Activated T-cell treated with anti-CD3 and anti-CD28 coated beads, Interleukin-2, amount 50 U/mL, for 1 hour (primary cell): Measurements from ENCODE around the gene AAGAB.
"Not testable (repeated sequence)": the region's sequence is repeated elsewhere in the genome, so short reads cannot be mapped to it uniquely, and the experiment has no call there.

Experiments used
- DNase-seq: peaks from one replicate; pipeline ENCODE4 v3.0.0-alpha.2; 2020

The AAGAB gene

GRCh38 chr15:67254238-67255175 is at the start of gene AAGAB, which contains the start of gene IQCH:
AAGAB (minus strand) TSS chr15:67254661; CDS start chr15:67254631, 30 bp downstream.
IQCH (plus strand) TSS chr15:67254786; CDS start chr15:67254897, 111 bp downstream.
- DNase-seq = peak; percentile 97

- DNase-seq = no peak
Measured at GRCh38 chr15:67303490-67304363, 49.3 kb upstream of the AAGAB start.

GRCh38 chr15:67300266-67301025 is 46.0 kb upstream of the AAGAB start:
- no peak for DNase-seq

- DNase-seq = no peak
Measured at GRCh38 chr15:67296684-67297083, 42.2 kb upstream of the AAGAB start.

GRCh38 chr15:67296188-67296587 is 41.7 kb upstream of the AAGAB start:
- DNase-seq = no peak

- no peak for DNase-seq
Measured at GRCh38 chr15:67290319-67290718, 35.9 kb upstream of the AAGAB start.

- not testable (repeated sequence) for DNase-seq
Measured at GRCh38 chr15:67286400-67286799, 31.9 kb upstream of the AAGAB start.

- not testable (repeated sequence) for DNase-seq
Measured at GRCh38 chr15:67285625-67286024, 31.2 kb upstream of the AAGAB start.

GRCh38 chr15:67281714-67282113 is 27.3 kb upstream of the AAGAB start:
- no peak for DNase-seq

GRCh38 chr15:67280217-67280616 is 25.8 kb upstream of the AAGAB start:
- DNase-seq = no peak

- DNase-seq = no peak
Measured at GRCh38 chr15:67276666-67277065, 22.2 kb upstream of the AAGAB start.

- DNase-seq = no peak
Measured at GRCh38 chr15:67274236-67274635, 19.8 kb upstream of the AAGAB start.

GRCh38 chr15:67267951-67268941 is 13.8 kb upstream of the AAGAB start:
- DNase-seq = no peak

- DNase-seq = no peak
Measured at GRCh38 chr15:67267440-67267839, 13.0 kb upstream of the AAGAB start.

GRCh38 chr15:67266870-67267269 is 12.4 kb upstream of the AAGAB start:
- DNase-seq = no peak

GRCh38 chr15:67259806-67260205 is 5.3 kb upstream of the AAGAB start:
- no peak for DNase-seq

GRCh38 chr15:67259379-67259778 is 4.9 kb upstream of the AAGAB start:
- no peak for DNase-seq

- not testable (repeated sequence) for DNase-seq
Measured at GRCh38 chr15:67258412-67258811, 4.0 kb upstream of the AAGAB start.

- no peak for DNase-seq
Measured at GRCh38 chr15:67256051-67256450, 1.6 kb upstream of the AAGAB start.

GRCh38 chr15:67253549-67254237 is 768 bp downstream of the AAGAB start:
- DNase-seq = no peak

- no peak for DNase-seq
Measured at GRCh38 chr15:67253101-67253500, 1.4 kb downstream of the AAGAB start.
